ENCODE measurements around the gene NECTIN2.
"Not testable (repeated sequence)": the region's sequence is repeated elsewhere in the genome, so short reads cannot be mapped to it uniquely, and the experiment has no call there.

NECTIN2 gene

GRCh38 chr19:44822670-44823372, 23.3 kb upstream of the NECTIN2 start:
- no peaks in the 10 kb centered on the region for H3K9me3 ChIP-seq (ENCODE audit: insufficient read depth, low read length)
- no peaks in the 10 kb centered on the region for H3K36me3 ChIP-seq (ENCODE audit: low read length)
- no peaks in the 10 kb centered on the region for H3K27me3 ChIP-seq (ENCODE audit: low read length)
- H3F3A ChIP-seq (ENCODE audit: insufficient read depth), result no peaks in the 10 kb centered on the region
- H2AFZ ChIP-seq (ENCODE audit: low read depth, low read length, severe bottlenecking), result no peak overlapping the region
- no peak overlapping the region for H3K9ac ChIP-seq (ENCODE audit: low read length)
- no peak overlapping the region for H3K27ac ChIP-seq (ENCODE audit: low read depth, low read length)
- H4K20me1 ChIP-seq (ENCODE audit: low read depth, low read length), result no peaks in the 10 kb centered on the region
- no peaks in the 10 kb centered on the region for H3K9me2 ChIP-seq (replicated peaks; ENCODE audit: insufficient read depth, low read length)
- H3K4me3 ChIP-seq (ENCODE audit: insufficient read depth, low read length, poor library complexity, severe bottlenecking), result no peak overlapping the region
- no peak overlapping the region for H3K4me2 ChIP-seq (ENCODE audit: low read depth, low read length, poor library complexity, severe bottlenecking)
- TF ChIP-seq EZH2phosphoT487 (conservative IDR thresholded peaks at IDR 0.05; ENCODE audit: low read length), result no peak
- TF ChIP-seq, protein P1, sequence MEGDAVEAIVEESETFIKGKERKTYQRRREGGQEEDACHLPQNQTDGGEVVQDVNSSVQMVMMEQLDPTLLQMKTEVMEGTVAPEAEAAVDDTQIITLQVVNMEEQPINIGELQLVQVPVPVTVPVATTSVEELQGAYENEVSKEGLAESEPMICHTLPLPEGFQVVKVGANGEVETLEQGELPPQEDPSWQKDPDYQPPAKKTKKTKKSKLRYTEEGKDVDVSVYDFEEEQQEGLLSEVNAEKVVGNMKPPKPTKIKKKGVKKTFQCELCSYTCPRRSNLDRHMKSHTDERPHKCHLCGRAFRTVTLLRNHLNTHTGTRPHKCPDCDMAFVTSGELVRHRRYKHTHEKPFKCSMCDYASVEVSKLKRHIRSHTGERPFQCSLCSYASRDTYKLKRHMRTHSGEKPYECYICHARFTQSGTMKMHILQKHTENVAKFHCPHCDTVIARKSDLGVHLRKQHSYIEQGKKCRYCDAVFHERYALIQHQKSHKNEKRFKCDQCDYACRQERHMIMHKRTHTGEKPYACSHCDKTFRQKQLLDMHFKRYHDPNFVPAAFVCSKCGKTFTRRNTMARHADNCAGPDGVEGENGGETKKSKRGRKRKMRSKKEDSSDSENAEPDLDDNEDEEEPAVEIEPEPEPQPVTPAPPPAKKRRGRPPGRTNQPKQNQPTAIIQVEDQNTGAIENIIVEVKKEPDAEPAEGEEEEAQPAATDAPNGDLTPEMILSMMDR (IDR thresholded peaks at IDR 0.05; ENCODE audit: insufficient read depth, low read length, poor library complexity, severe bottlenecking), result no peak
- no peaks in the 10 kb centered on the region for H3K79me2 ChIP-seq (ENCODE audit: insufficient read depth, low read length)

GRCh38 chr19:44823373-44823698, 22.8 kb upstream of the NECTIN2 start:
- Histone ChIP-seq H3K27ac (ENCODE audit: low read depth, low read length) (no peak overlapping the region), H3K79me2 (ENCODE audit: insufficient read depth, low read length) (no peaks in the 10 kb centered on the region), H3K9me2 (replicated peaks; ENCODE audit: insufficient read depth, low read length) (no peaks in the 10 kb centered on the region), H3K27me3 (ENCODE audit: low read length) (no peaks in the 10 kb centered on the region), H3K9me3 (ENCODE audit: insufficient read depth, low read length) (no peaks in the 10 kb centered on the region), H3K4me2 (ENCODE audit: low read depth, low read length, poor library complexity, severe bottlenecking) (no peak overlapping the region), H3K36me3 (ENCODE audit: low read length) (no peaks in the 10 kb centered on the region), H4K20me1 (ENCODE audit: low read depth, low read length) (no peaks in the 10 kb centered on the region), H3K4me3 (ENCODE audit: insufficient read depth, low read length, poor library complexity, severe bottlenecking) (no peak overlapping the region), H3F3A (ENCODE audit: insufficient read depth) (no peaks in the 10 kb centered on the region), H3K9ac (ENCODE audit: low read length) (no peak overlapping the region), H2AFZ (ENCODE audit: low read depth, low read length, severe bottlenecking) (no peak overlapping the region)
- TF ChIP-seq, protein P1 (IDR thresholded peaks at IDR 0.05; ENCODE audit: insufficient read depth, low read length, poor library complexity, severe bottlenecking), result no peak
- no peak for TF ChIP-seq EZH2phosphoT487 (conservative IDR thresholded peaks at IDR 0.05; ENCODE audit: low read length)

GRCh38 chr19:44824761-44825160, 21.3 kb upstream of the NECTIN2 start:
- no peak overlapping the region for H3K4me2 ChIP-seq (ENCODE audit: low read depth, low read length, poor library complexity, severe bottlenecking)
- no peaks in the 10 kb centered on the region for H3F3A ChIP-seq (ENCODE audit: insufficient read depth)
- no peak overlapping the region for H3K27ac ChIP-seq (ENCODE audit: low read depth, low read length)
- TF ChIP-seq, protein P1 (IDR thresholded peaks at IDR 0.05; ENCODE audit: insufficient read depth, low read length, poor library complexity, severe bottlenecking), result no peak
- no peak for TF ChIP-seq EZH2phosphoT487 (conservative IDR thresholded peaks at IDR 0.05; ENCODE audit: low read length)
- H3K9me3 ChIP-seq (ENCODE audit: insufficient read depth, low read length), result no peaks in the 10 kb centered on the region
- H3K36me3 ChIP-seq (ENCODE audit: low read length), result no peaks in the 10 kb centered on the region
- no peaks in the 10 kb centered on the region for H3K79me2 ChIP-seq (ENCODE audit: insufficient read depth, low read length)
- no peak overlapping the region for H2AFZ ChIP-seq (ENCODE audit: low read depth, low read length, severe bottlenecking)
- no peak overlapping the region for H3K9ac ChIP-seq (ENCODE audit: low read length)
- H3K9me2 ChIP-seq (replicated peaks; ENCODE audit: insufficient read depth, low read length), result no peaks in the 10 kb centered on the region
- no peaks in the 10 kb centered on the region for H3K27me3 ChIP-seq (ENCODE audit: low read length)
- no peak overlapping the region for H3K4me3 ChIP-seq (ENCODE audit: insufficient read depth, low read length, poor library complexity, severe bottlenecking)
- no peaks in the 10 kb centered on the region for H4K20me1 ChIP-seq (ENCODE audit: low read depth, low read length)

GRCh38 chr19:44832875-44833274, 13.2 kb upstream of the NECTIN2 start:
- H3K9ac ChIP-seq (ENCODE audit: low read length); H3K9me2 ChIP-seq (replicated peaks; ENCODE audit: insufficient read depth, low read length); H3K27ac ChIP-seq (ENCODE audit: low read depth, low read length); H3F3A ChIP-seq (ENCODE audit: insufficient read depth); H3K79me2 ChIP-seq (ENCODE audit: insufficient read depth, low read length); H2AFZ ChIP-seq (ENCODE audit: low read depth, low read length, severe bottlenecking); H4K20me1 ChIP-seq (ENCODE audit: low read depth, low read length); H3K9me3 ChIP-seq (ENCODE audit: insufficient read depth, low read length); H3K27me3 ChIP-seq (ENCODE audit: low read length); H3K36me3 ChIP-seq (ENCODE audit: low read length); H3K4me3 ChIP-seq (ENCODE audit: insufficient read depth, low read length, poor library complexity, severe bottlenecking); H3K4me2 ChIP-seq (ENCODE audit: low read depth, low read length, poor library complexity, severe bottlenecking): not testable (repeated sequence)

- H3K9ac ChIP-seq (ENCODE audit: low read length); H3K36me3 ChIP-seq (ENCODE audit: low read length); H3K27ac ChIP-seq (ENCODE audit: low read depth, low read length); H3K4me2 ChIP-seq (ENCODE audit: low read depth, low read length, poor library complexity, severe bottlenecking); H3K4me3 ChIP-seq (ENCODE audit: insufficient read depth, low read length, poor library complexity, severe bottlenecking); H2AFZ ChIP-seq (ENCODE audit: low read depth, low read length, severe bottlenecking); H3K27me3 ChIP-seq (ENCODE audit: low read length); H4K20me1 ChIP-seq (ENCODE audit: low read depth, low read length); H3K9me3 ChIP-seq (ENCODE audit: insufficient read depth, low read length); H3K9me2 ChIP-seq (replicated peaks; ENCODE audit: insufficient read depth, low read length); H3F3A ChIP-seq (ENCODE audit: insufficient read depth); H3K79me2 ChIP-seq (ENCODE audit: insufficient read depth, low read length): not testable (repeated sequence)
Measured at GRCh38 chr19:44834399-44834798, 11.7 kb upstream of the NECTIN2 start.

Measured in SU-DHL-6 (cell line).